ENCODE data around the gene MERTK. TPM values are rescaled to one million over a fixed set of nuclear protein-coding genes. Genes with fewer than 3 reads are reported as not detected.
"Not testable (repeated sequence)": the region's sequence is repeated elsewhere in the genome, so short reads cannot be mapped to it uniquely, and the experiment has no call there.

The MERTK gene
- total RNA-seq, 1 experiment from 2014 or later: 39.2 TPM

DNA sequence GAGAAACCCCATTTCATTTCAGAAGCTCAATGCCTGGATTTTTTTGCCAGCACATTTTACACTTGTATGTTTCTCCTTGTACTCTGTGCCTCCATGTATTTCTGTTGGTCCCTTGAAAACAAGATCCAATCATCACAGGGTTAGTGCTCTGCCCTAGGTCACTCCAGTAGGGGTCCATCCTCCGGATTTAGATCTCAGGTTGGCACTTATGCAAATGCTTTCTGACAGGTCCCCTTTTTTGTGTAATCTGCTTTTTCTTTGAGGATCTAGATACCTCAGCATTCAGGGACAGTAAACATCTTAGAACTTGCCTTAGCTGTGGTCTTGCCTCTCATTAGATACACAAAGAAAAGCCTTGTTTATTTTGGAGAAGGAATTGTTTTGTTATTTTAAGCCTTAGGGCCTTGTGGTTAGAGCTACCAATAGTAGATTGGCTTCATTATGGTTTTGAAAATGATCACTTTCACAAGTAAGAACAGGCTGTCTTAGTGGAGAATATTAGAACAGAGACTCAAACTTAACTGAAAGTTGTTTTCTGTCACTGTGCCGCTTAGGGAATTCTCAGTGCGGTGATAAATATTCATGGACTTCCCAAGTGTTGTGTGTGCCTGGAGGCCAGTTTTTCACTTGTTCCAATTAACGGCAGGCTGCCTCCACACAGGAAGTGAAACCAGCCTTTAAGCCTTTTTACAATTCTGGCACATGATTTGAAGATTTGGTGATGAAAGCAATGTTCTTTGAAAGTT is 7.8 kb downstream of the MERTK start:
- Histone ChIP-seq H3K27me3 (replicated peaks; ENCODE audit: control insufficient read depth, insufficient read depth, low read length) (no peaks in the 10 kb centered on the region), H3K4me3 (ENCODE audit: low read depth, low read length) (no peak overlapping the region), H3K9me3 (no peaks in the 10 kb centered on the region), H3K36me3 (ENCODE audit: control insufficient read depth, insufficient read depth, low read length) (no peaks in the 10 kb centered on the region; the same call in 1 of the 2 replicates), H3K4me1 (peaks cover 70% of the 10 kb centered on the region)
- Mint-ChIP-seq H3K27ac (ENCODE audit: unreplicated experiment) (peak overlapping the region; percentile 42), H3K4me3 (ENCODE audit: unreplicated experiment) (no peak overlapping the region), H3K9me3 (ENCODE audit: unreplicated experiment) (no peaks in the 10 kb centered on the region), H3K27me3 (ENCODE audit: insufficient read depth, unreplicated experiment) (no peaks in the 10 kb centered on the region), H3K4me1 (ENCODE audit: low read depth, unreplicated experiment) (peaks cover 57% of the 10 kb centered on the region), H3K36me3 (ENCODE audit: insufficient read depth, unreplicated experiment) (peaks cover 25% of the 10 kb centered on the region)
- intact Hi-C loops (cut with micrococcal nuclease; ENCODE audit: unreplicated experiment): no loop called here
- POLR2A ChIA-PET: no interaction called here
- no peak for TF ChIP-seq CTCF (IDR thresholded peaks at IDR 0.05; ENCODE audit: insufficient read depth in 1 of 2, low read depth in 1 of 2, low read length in 1 of 2, severe bottlenecking in 1 of 2, unreplicated experiment in 1 of 2)
- CTCF ChIA-PET: interaction anchor here (1.4 kb wide), 1 partner anchor 19 kb away, joined by 5 read pairs; no protein-coding TSS in a partner anchor
- BruUV-seq (replicated peaks): no TSS peak
- DNase-seq: no peak

- TF ChIP-seq CTCF (IDR thresholded peaks at IDR 0.05; ENCODE audit: insufficient read depth in 1 of 2, low read depth in 1 of 2, low read length in 1 of 2, severe bottlenecking in 1 of 2, unreplicated experiment in 1 of 2): no peak
- Mint-ChIP-seq H3K4me3 (ENCODE audit: unreplicated experiment) (peak overlapping the region; percentile 15), H3K36me3 (ENCODE audit: insufficient read depth, unreplicated experiment) (peaks cover 19% of the 10 kb centered on the region), H3K4me1 (ENCODE audit: low read depth, unreplicated experiment) (peaks cover 48% of the 10 kb centered on the region), H3K9me3 (ENCODE audit: unreplicated experiment) (no peaks in the 10 kb centered on the region), H3K27ac (ENCODE audit: unreplicated experiment) (peak overlapping the region; percentile 88), H3K27me3 (ENCODE audit: insufficient read depth, unreplicated experiment) (no peaks in the 10 kb centered on the region)
- ChIA-PET CTCF (interaction anchor here (1.2 kb wide), 1 partner anchor 10 kb away, joined by 6 read pairs; the partner anchor contains the start of gene MERTK), POLR2A (no interaction called here)
- Histone ChIP-seq H3K36me3 (ENCODE audit: control insufficient read depth, insufficient read depth, low read length) (no peaks in the 10 kb centered on the region; the same call in 1 of the 2 replicates), H3K9me3 (no peaks in the 10 kb centered on the region), H3K4me1 (peaks cover 77% of the 10 kb centered on the region), H3K4me3 (ENCODE audit: low read depth, low read length) (no peak overlapping the region), H3K27me3 (replicated peaks; ENCODE audit: control insufficient read depth, insufficient read depth, low read length) (no peaks in the 10 kb centered on the region)
- intact Hi-C loops (cut with micrococcal nuclease; ENCODE audit: unreplicated experiment): no loop called here
- BruUV-seq (replicated peaks): no TSS peak
- DNase-seq: no peak
Measured at GRCh38 chr2:111908578-111908977, 10.2 kb downstream of the MERTK start.

DNA sequence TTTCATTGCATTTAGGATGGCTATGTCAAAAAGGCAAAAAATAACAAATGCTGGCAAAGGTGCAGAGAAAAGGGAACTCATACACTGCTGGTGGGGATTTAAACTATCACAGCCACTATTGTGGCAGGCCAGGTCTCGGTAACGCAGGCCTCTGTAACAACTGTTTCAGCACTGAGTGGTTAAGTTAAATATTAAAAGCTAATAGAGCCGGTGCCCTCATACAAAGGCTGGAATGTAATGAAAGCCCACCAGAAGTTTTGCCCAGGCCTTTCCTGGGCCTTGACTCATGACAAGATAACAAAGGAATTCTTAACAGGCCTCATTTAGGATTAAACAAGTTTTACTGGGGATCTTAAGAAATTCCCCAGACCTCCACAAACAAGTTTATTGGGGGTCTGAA is 10.7 kb downstream of the MERTK start:
- H3K27ac Mint-ChIP-seq (ENCODE audit: unreplicated experiment): peak overlapping the region; percentile 88
- ChIA-PET CTCF (interaction anchor here (0.6 to 1.8 kb wide), 2 partner anchors 11 to 21 kb away, joined by 3 to 4 read pairs; no protein-coding TSS in a partner anchor), POLR2A (interaction anchor here (0.6 kb wide), 1 partner anchor 10 kb away, joined by 15 read pairs; the partner anchor contains the start of gene MERTK)
- Histone ChIP-seq H3K36me3 (ENCODE audit: control insufficient read depth, insufficient read depth, low read length) (no peaks in the 10 kb centered on the region; the same call in 1 of the 2 replicates), H3K4me1 (peaks cover 72% of the 10 kb centered on the region), H3K9me3 (no peaks in the 10 kb centered on the region), H3K27me3 (replicated peaks; ENCODE audit: control insufficient read depth, insufficient read depth, low read length) (no peaks in the 10 kb centered on the region), H3K4me3 (ENCODE audit: low read depth, low read length) (no peak overlapping the region)
- peaks cover 48% of the 10 kb centered on the region for H3K4me1 Mint-ChIP-seq (ENCODE audit: low read depth, unreplicated experiment)
- H3K9me3 Mint-ChIP-seq (ENCODE audit: unreplicated experiment): no peaks in the 10 kb centered on the region
- intact Hi-C loops (cut with micrococcal nuclease; ENCODE audit: unreplicated experiment): loop anchor here (1.0 kb wide), 1 partner anchor 10 kb away; no protein-coding TSS in a partner anchor
- H3K4me3 Mint-ChIP-seq (ENCODE audit: unreplicated experiment): peak overlapping the region; percentile 15
- BruUV-seq (replicated peaks): no TSS peak
- H3K27me3 Mint-ChIP-seq (ENCODE audit: insufficient read depth, unreplicated experiment): no peaks in the 10 kb centered on the region
- no peak for DNase-seq
- TF ChIP-seq CTCF (IDR thresholded peaks at IDR 0.05; ENCODE audit: insufficient read depth in 1 of 2, low read depth in 1 of 2, low read length in 1 of 2, severe bottlenecking in 1 of 2, unreplicated experiment in 1 of 2): no peak
- H3K36me3 Mint-ChIP-seq (ENCODE audit: insufficient read depth, unreplicated experiment): peaks cover 19% of the 10 kb centered on the region

GRCh38 chr2:111909997-111910396 is 11.6 kb downstream of the MERTK start:
- H3K4me3 Mint-ChIP-seq (ENCODE audit: unreplicated experiment); DNase-seq; H3K36me3 ChIP-seq (ENCODE audit: control insufficient read depth, insufficient read depth, low read length); H3K9me3 Mint-ChIP-seq (ENCODE audit: unreplicated experiment); BruUV-seq (replicated peaks); H3K27me3 ChIP-seq (replicated peaks; ENCODE audit: control insufficient read depth, insufficient read depth, low read length); H3K9me3 ChIP-seq; H3K27me3 Mint-ChIP-seq (ENCODE audit: insufficient read depth, unreplicated experiment); POLR2A ChIA-PET; H3K4me3 ChIP-seq (ENCODE audit: low read depth, low read length): not testable (repeated sequence)
- CTCF ChIA-PET: interaction anchor here (1.8 kb wide), 1 partner anchor 22 kb away, joined by 4 read pairs; no protein-coding TSS in a partner anchor
- peak overlapping the region; percentile 88 for H3K27ac Mint-ChIP-seq (ENCODE audit: unreplicated experiment)
- intact Hi-C loops (cut with micrococcal nuclease; ENCODE audit: unreplicated experiment): loop anchor here (1.0 kb wide), 1 partner anchor 9 kb away; no protein-coding TSS in a partner anchor
- H3K36me3 Mint-ChIP-seq (ENCODE audit: insufficient read depth, unreplicated experiment): peaks cover 15% of the 10 kb centered on the region
- peaks cover 72% of the 10 kb centered on the region for H3K4me1 ChIP-seq
- peaks cover 48% of the 10 kb centered on the region for H3K4me1 Mint-ChIP-seq (ENCODE audit: low read depth, unreplicated experiment)

Measured in Caco-2 (cell line).